GM19395 (cell line): ENCODE measurements around the gene CMTM4.
"Not testable (repeated sequence)": the region's sequence is repeated elsewhere in the genome, so short reads cannot be mapped to it uniquely, and the experiment has no call there.

Experiments used
- ATAC-seq: cut with Tn5 transposase; IDR thresholded peaks from one replicate; pipeline ENCODE4 v1.9.1; 2021; ENCODE audit warnings: mild to moderate bottlenecking, moderate library complexity; ENCODE audit not compliant: unreplicated experiment

Gene CMTM4

GRCh38 chr16:66649167-66649566 is 47.4 kb downstream of the CMTM4 start:
- no peak for ATAC-seq

GRCh38 chr16:66647866-66648265 is 48.7 kb downstream of the CMTM4 start:
- ATAC-seq, result no peak

GRCh38 chr16:66641387-66641786 is 55.2 kb downstream of the CMTM4 start:
- no peak for ATAC-seq

- ATAC-seq, result no peak
These were observed 55.7 kb downstream of the CMTM4 start for GRCh38 chr16:66640724-66641314.

- ATAC-seq, result no peak
These were observed 57.3 kb downstream of the CMTM4 start for GRCh38 chr16:66639091-66639885.

GRCh38 chr16:66637806-66638205 is 58.7 kb downstream of the CMTM4 start:
- no peak for ATAC-seq

GRCh38 chr16:66636199-66636598 is 60.3 kb downstream of the CMTM4 start:
- ATAC-seq, result no peak

GRCh38 chr16:66635406-66635805 is 61.1 kb downstream of the CMTM4 start:
- no peak for ATAC-seq

GRCh38 chr16:66634527-66635196 is 61.9 kb downstream of the CMTM4 start:
- ATAC-seq, result no peak

GRCh38 chr16:66631558-66631957 is 65.0 kb downstream of the CMTM4 start:
- not testable (repeated sequence) for ATAC-seq

- ATAC-seq, result not testable (repeated sequence)
These were observed 65.8 kb downstream of the CMTM4 start for GRCh38 chr16:66630561-66631260.

GRCh38 chr16:66629856-66630255 is 66.7 kb downstream of the CMTM4 start:
- no peak for ATAC-seq

GRCh38 chr16:66627611-66628378 is 68.7 kb downstream of the CMTM4 start:
- not testable (repeated sequence) for ATAC-seq

GRCh38 chr16:66623755-66624154 is 72.8 kb downstream of the CMTM4 start:
- no peak for ATAC-seq

GRCh38 chr16:66622863-66623262 is 73.7 kb downstream of the CMTM4 start:
- no peak for ATAC-seq

GRCh38 chr16:66621973-66622372 is 74.6 kb downstream of the CMTM4 start:
- ATAC-seq, result no peak

- no peak for ATAC-seq
These were observed 76.1 kb downstream of the CMTM4 start for GRCh38 chr16:66620429-66620795.

- no peak for ATAC-seq
These were observed 76.8 kb downstream of the CMTM4 start for GRCh38 chr16:66619534-66620428.

GRCh38 chr16:66618588-66619375 is 77.8 kb downstream of the CMTM4 start:
- ATAC-seq, result no peak
